HG02943 (cell line): ENCODE measurements around the gene C16orf92.
A peak's percentile ranks its signal among the peaks of the same experiment; 100 is the strongest.

Experiments used
- ATAC-seq: cut with Tn5 transposase; IDR thresholded peaks from one replicate; pipeline ENCODE4 v1.9.1; 2021; ENCODE audit warnings: mild to moderate bottlenecking, low read depth, moderate library complexity; ENCODE audit not compliant: unreplicated experiment

The C16orf92 gene, protein sequence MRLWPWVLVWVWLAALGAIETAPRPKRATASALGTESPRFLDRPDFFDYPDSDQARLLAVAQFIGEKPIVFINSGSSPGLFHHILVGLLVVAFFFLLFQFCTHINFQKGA

DNA sequence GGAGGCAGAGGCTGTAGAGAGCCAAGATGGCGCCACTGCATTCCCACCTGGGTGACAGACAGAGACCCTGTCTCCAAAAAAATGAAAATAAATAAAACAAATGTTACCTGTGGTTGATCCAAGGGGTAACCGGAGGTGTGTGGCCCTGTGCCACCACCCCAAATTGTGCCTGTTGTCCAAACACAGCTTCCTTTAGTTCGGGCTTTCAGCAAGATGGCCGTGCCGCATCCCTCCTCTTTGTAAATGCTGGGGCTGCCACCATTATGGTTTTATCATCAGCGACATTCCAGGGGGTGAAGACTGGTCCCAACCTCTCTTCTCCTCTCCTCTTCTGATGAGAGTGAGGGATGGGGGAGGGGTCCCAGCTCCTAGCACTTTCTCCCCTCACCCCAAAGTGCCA, at the start of gene C16orf92:
TSS of gene C16orf92 (plus strand) at position 312 of the 400 bp plus-strand sequence. CDS start 143 bp downstream, outside the sequence.
- no peak for ATAC-seq

DNA sequence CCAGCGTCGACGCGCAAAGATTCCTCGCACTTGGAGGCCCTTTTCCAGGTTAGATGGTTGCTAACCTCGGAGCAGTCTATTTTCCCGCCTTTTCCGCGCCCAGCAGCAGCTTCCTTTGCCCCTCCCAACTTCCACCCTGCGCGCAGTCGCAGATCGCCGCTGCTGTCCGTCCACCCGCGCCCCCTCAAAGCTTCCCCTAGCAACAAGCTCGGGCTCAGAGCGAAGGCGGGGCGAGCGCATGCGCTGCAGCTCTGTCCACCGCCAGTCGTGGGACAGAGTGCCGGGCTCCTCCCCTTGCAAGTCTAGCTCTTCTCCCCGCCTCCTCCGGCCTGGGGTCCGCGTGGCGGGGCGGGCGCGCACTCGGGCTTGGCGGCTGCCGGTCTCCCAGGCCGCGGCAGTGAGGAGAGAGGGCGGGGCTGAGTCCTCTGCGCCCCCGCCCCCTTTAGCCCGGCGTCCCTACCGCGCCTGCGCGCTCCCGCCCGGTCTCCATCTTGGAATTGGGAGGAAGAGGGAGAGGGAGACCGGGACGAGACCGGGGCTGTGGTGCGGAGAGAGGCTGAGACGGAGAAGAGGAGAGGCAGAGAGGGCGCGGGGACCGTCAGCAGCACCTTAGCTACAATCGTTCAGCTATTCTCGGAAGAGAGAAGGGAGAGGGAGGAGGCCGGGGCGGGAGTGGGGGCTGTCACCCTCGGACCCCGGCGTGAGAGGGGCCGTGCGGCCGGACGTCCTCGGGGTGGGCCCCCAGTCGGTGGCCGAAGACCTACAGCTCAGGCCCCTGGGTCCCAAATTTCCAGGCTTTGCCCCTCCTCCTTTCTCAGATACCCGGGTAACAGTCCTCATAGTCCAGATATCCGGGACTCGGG, 49.4 kb upstream of the C16orf92 start, which contains the start of gene TAOK2:
TSS of gene TAOK2 (plus strand) at position 485 of the 863 bp plus-strand sequence. CDS start 3,905 bp downstream, outside the sequence.
- ATAC-seq, result peak; percentile 92

DNA sequence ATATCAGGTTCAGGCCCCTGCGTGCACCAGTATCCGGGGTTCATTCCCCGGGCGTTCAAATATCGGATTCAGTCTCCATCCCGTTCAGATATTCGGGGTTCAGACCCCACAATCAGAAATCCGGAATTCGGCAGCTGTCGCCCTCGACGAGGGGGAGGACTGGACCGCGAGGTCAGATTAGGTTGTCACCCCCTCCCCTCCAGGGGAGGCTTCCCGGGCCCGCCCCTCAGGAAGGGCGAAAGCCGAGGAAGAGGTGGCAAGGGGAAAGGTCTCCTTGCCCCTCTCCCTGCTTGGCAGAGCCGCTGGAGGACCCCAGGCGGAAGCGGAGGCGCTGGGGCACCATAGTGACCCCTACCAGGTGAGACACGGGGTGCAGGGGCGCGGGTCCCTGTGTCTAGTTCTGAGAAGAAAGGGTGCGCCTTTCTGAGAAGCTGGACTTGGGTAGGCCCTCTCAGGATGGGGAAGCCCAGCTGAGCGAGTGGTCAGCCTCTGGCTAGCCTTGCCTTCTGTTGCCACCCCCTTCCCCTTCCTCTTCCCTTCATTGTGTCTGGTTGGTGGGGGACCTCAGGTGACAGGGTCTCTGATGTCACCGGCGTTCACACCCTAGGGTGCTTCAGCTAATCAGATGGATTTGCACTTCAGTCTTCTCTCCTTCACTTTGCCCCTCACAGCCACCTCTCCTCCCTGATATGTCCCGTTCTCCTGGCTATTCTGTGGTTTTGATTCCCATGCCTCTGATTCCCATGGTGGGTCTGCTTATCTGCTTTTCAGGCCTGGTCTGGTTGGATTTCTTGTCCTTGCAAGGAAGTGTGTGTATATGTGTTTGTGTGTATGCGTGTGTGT, 48.5 kb upstream of the C16orf92 start:
- no peak for ATAC-seq

DNA sequence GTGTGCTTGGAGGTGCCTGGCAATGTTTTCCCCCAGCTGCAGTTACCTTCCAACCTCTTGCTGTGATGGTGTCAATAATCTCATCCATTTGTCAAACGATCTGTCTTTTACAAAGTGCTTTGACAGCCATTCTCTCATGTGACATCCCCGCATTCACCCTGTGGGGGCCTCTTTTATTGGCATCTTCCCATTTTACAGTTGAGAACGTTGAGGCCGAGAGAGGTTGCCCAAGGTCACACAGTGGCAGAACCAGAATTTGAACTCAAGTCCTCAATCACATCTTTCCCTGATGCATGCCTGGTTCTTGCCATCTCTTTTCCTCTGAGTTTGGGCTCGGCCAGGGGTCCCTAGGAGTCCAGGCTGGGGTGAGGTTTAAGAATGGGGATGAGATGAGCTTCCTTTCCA, 47.9 kb upstream of the C16orf92 start:
- no peak for ATAC-seq

DNA sequence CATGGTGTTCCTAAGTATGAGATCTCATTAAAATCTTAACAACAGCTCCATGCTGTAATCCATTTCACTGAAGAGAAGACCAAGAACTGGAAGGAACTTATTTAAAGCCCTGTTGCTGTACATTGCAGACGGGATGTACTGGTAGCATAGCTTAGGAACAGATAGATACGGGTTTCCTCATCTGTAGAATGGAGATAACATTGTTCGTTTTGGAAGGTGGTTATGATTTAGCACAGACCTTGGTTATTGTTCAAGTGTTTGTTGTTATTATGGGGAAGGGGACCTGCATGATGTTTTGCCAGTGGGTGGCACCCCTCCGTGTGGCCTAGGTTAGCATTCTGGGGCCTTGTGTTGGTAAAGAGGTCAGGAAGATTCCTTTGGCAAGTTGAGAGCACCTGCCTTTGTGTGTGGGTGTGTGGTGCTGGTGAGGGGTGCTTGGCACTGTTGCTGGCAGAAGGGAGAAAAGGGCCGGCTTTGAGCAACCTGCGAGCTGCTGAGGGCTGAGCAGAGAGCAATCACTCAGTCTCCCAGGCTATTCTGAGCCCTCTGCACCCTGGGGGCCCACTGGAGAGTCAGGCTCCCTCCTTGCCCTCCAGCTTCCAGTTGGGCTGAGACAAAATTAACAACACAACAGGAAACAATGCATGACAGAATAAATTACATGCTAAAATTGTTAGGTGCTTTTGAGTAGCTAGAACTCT, 47.0 kb upstream of the C16orf92 start:
- no peak for ATAC-seq

DNA sequence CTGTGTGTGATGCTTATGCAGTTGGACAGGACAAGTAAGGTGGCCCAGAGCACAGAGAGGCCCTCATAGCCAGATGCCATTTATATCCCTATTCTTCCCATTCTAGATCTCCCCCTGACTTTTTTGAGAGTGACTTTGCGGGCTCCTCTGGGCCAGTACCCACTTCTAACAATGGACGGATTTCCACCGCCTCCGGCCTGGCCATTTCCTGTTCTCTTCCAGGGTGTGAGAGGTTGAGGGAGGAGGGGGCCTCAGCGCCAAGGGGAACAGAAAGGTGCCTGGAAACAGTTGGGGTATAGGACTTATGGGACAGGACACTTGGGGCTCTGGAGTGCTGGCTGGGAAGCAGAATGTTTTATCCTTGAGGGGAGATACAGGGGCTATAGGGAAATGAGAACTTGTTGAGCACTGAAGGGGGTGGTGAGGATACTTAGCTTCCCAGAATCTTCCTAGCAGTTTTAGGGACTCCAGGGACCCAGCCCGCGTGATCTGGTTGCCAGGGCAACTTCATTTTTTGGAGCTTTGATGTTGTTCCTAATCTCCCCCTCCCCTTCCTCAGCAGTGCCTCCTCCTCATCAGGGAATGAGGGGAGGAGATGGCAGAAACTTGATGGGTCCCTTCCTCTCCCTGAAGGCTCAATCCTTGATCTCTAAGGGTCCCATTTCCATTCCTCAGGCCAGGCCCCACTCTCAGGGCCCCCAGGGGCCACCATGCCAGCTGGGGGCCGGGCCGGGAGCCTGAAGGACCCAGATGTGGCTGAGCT, 45.8 kb upstream of the C16orf92 start:
- no peak for ATAC-seq

DNA sequence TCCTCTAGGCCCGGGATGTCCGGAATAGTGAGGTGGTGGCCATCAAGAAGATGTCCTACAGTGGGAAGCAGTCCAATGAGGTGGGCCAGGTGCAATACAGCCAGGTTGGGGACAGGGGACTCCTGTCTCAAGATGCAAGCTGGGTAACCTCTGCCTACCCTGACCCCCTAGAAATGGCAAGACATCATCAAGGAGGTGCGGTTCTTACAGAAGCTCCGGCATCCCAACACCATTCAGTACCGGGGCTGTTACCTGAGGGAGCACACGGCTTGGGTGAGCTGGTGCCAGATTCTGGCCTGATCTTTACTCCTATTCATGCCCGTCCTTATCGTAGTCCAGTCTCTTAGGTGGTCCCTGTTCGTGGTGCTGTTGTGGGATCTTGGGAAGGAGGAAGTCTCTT, 44.9 kb upstream of the C16orf92 start:
- no peak for ATAC-seq

DNA sequence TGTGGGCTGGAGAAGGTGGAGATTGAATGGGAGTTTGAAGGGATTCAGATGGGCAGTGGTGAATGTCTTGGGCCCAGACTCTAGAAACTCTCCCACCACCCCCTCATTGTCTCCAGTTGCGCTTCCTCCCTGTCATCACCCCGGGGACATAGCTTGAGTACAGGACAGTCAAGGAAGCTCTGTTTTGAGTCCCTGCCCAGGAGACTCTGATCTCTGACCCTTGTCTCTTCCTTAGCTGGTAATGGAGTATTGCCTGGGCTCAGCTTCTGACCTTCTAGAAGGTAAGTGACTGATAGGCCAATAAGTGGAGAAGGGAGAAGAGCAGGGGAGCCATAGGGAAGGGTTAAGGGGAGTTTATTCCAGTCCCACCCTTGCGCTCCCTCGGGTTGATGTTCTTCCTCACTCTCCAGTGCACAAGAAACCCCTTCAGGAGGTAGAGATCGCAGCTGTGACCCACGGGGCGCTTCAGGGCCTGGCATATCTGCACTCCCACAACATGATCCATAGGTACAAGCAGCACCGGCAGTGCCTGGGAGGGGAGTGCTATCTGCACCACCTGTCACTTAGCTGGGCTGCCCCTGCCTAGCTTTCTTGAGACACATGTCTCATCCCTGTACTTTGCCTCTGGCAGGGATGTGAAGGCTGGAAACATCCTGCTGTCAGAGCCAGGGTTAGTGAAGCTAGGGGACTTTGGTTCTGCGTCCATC, 44.3 kb upstream of the C16orf92 start:
- no peak for ATAC-seq

DNA sequence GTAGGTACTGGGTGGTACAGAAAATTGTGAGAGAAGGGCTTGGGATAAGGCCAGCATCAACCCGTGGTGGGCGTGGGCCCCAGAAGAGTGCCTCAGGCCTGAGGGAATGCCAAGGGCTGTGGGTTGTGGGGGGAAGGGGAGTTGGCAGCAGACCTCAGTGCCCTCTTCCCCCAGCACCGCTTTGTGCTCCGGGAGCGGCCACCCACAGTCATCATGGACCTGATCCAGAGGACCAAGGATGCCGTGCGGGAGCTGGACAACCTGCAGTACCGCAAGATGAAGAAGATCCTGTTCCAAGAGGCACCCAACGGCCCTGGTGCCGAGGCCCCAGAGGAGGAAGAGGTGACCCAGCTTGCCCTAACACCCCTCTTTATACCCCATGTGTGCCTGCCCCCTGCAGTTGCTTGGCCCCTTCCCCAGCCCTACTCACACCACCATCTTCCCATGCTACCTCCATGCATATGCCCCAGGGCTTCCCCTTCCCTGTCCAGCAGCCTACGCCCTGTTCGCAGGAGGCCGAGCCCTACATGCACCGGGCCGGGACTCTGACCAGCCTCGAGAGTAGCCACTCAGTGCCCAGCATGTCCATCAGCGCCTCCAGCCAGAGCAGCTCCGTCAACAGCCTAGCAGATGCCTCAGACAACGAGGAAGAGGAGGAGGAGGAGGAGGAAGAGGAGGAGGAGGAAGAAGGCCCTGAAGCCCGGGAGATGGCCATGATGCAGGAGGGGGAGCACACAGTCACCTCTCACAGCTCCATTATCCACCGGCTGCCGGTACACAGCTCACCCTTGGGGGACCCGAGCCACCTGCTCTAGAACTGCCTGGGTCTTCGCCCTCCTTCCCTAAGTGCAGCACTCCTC, 40.2 kb upstream of the C16orf92 start:
- no peak for ATAC-seq

DNA sequence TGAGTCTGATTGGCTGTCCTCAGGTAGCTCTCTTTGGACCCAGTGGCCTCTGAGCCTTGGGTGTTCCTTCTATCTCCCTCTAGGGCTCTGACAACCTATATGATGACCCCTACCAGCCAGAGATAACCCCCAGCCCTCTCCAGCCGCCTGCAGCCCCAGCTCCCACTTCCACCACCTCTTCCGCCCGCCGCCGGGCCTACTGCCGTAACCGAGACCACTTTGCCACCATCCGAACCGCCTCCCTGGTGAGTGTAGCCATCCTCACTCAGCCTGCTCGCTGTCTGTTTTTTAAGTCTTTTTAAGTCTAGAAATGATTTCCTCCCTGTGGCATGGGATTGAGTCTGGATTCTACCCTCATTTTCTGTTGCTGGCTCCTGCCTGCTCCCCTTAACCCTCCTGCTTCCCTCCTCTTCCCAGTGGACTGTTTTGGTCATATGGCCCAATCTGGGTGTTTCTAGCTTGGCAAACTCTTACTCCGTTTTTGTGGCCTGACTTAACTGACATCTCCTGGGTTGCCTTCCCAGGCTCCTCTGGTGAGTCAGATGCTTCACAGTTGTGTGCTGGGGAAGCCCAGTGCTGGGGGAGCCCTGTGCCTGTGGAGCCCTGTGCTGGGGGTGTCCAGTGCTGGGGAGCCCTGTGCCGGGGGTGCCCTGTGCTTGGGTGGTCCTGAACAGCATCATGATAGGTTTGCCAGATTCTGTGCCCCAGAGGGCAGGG, 39.4 kb upstream of the C16orf92 start:
- no peak for ATAC-seq

DNA sequence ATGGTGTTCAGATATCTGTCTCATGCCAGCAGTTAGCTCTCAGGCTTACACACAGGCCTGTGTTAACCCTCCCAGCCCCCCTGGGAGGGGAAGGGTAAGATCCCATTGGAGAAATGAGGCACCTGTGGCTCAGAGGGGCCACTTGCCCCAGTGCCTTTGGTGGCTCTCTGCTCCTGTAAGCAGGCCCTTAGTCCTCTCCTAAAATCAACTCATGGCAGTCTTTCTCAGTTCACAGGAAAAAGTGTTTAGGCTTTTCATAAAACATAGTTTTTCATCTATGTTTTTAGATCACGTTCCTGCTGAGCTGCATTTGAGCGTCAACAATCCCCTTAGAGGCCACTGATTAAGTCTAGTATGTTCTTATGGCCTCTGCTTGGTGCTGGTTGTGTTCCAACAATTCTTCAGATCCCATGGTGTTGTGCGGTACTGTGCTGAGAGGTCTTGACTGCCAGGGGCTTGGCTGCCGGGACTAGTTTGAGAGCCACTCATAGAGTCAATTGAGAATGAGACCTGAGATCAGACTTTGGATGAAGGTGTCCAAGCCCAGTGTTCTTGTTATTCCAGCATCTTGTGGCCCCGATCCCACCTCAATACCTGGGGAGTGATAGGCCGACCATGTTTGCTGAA, 38.7 kb upstream of the C16orf92 start:
- ATAC-seq, result no peak

DNA sequence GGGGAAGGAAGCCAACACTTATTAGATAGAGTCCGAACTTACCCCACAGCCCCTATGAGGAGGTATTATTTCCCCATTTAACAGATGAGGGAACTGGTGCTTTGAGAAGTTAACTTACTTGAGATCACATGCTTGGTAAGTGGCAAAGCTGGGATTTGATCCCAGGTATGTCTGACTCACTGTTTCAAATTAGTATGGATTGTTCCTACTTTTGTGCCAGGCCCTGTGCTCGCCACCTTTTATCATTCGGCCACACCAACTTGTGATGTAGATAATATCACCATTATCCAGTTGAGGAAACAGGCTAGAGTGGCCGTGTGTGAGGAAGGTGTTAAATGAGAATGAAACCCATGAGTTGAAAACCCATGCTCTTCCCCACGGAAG, 38.2 kb upstream of the C16orf92 start:
- no peak for ATAC-seq

DNA sequence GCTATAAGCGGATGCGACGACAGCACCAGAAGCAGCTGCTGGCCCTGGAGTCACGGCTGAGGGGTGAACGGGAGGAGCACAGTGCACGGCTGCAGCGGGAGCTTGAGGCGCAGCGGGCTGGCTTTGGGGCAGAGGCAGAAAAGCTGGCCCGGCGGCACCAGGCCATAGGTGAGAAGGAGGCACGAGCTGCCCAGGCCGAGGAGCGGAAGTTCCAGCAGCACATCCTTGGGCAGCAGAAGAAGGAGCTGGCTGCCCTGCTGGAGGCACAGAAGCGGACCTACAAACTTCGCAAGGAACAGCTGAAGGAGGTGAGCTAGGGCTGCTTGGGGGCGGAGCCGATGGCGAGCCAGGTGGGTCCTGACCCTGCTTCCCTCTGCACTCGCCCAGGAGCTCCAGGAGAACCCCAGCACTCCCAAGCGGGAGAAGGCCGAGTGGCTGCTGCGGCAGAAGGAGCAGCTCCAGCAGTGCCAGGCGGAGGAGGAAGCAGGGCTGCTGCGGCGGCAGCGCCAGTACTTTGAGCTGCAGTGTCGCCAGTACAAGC, 37.7 kb upstream of the C16orf92 start:
- ATAC-seq, result no peak

DNA sequence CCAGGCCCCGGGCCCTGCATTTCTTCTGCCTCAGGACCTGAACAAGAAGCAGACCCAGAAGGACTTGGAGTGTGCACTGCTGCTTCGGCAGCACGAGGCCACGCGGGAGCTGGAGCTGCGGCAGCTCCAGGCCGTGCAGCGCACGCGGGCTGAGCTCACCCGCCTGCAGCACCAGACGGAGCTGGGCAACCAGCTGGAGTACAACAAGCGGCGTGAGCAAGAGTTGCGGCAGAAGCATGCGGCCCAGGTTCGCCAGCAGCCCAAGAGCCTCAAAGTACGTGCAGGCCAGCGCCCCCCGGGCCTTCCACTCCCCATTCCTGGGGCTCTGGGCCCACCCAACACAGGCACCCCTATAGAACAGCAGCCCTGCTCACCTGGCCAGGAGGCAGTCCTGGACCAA, 36.8 kb upstream of the C16orf92 start:
- ATAC-seq, result no peak

DNA sequence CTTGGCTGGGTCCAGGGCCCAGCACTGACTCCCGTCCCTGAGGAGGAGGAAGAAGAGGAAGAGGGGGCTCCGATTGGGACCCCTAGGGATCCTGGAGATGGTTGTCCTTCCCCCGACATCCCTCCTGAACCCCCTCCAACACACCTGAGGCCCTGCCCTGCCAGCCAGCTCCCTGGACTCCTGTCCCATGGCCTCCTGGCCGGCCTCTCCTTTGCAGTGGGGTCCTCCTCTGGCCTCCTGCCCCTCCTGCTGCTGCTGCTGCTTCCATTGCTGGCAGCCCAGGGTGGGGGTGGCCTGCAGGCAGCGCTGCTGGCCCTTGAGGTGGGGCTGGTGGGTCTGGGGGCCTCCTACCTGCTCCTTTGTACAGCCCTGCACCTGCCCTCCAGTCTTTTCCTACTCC, 36.1 kb upstream of the C16orf92 start:
- no peak for ATAC-seq

DNA sequence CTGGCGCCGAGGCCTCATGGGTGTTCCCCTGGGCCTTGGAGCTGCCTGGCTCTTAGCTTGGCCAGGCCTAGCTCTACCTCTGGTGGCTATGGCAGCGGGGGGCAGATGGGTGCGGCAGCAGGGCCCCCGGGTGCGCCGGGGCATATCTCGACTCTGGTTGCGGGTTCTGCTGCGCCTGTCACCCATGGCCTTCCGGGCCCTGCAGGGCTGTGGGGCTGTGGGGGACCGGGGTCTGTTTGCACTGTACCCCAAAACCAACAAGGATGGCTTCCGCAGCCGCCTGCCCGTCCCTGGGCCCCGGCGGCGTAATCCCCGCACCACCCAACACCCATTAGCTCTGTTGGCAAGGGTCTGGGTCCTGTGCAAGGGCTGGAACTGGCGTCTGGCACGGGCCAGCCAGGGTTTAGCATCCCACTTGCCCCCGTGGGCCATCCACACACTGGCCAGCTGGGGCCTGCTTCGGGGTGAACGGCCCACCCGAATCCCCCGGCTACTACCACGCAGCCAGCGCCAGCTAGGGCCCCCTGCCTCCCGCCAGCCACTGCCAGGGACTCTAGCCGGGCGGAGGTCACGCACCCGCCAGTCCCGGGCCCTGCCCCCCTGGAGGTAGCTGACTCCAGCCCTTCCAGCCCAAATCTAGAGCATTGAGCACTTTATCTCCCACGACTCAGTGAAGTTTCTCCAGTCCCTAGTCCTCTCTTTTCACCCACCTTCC, 35.5 kb upstream of the C16orf92 start:
- no peak for ATAC-seq
